Measurements from ENCODE around the gene GAR1. TPM values are rescaled to one million over a fixed set of nuclear protein-coding genes. Genes with fewer than 3 reads are reported as not detected.
"Not testable (repeated sequence)": the region's sequence is repeated elsewhere in the genome, so short reads cannot be mapped to it uniquely, and the experiment has no call there.

The GAR1 gene
- total RNA-seq, 4 donors from 2014 or later, result 5.9 to 15.4 (median 12.0) TPM

DNA sequence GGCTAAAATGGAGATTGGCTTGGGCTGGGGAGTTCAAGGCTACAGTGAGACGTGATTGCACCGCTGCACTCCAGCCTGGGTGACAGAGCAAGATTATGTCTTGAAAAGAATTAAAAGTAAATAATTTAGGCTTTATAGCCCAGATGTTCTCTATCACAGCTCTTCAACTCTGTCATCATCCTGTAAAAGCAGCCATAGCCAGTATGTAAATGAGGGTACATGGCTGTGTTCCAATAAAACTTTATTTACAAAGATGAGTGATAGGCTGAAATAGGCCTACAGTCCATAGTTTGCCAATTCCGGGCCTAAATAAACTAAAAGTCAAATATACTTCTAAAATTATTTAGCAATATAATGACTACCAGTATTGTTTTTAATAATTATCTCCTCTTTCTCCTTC lies 21.4 kb downstream of the GAR1 start:
- no peak overlapping the region for H3K27ac ChIP-seq
- TF ChIP-seq EP300 (IDR thresholded peaks at IDR 0.05) (no peak), POLR2A (IDR thresholded peaks at IDR 0.05) (no peak), POLR2AphosphoS5 (IDR thresholded peaks at IDR 0.05) (no peak)
- TF ChIP-seq, protein P1, sequence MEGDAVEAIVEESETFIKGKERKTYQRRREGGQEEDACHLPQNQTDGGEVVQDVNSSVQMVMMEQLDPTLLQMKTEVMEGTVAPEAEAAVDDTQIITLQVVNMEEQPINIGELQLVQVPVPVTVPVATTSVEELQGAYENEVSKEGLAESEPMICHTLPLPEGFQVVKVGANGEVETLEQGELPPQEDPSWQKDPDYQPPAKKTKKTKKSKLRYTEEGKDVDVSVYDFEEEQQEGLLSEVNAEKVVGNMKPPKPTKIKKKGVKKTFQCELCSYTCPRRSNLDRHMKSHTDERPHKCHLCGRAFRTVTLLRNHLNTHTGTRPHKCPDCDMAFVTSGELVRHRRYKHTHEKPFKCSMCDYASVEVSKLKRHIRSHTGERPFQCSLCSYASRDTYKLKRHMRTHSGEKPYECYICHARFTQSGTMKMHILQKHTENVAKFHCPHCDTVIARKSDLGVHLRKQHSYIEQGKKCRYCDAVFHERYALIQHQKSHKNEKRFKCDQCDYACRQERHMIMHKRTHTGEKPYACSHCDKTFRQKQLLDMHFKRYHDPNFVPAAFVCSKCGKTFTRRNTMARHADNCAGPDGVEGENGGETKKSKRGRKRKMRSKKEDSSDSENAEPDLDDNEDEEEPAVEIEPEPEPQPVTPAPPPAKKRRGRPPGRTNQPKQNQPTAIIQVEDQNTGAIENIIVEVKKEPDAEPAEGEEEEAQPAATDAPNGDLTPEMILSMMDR (IDR thresholded peaks at IDR 0.05), result no peak
- no peaks in the 10 kb centered on the region for H3K27me3 ChIP-seq
- no peak for DNase-seq (ENCODE audit: low spot score in 2 of 2)
- H3K9me3 ChIP-seq, result no peaks in the 10 kb centered on the region
- 89% methylated on average over 3 of the region's 3 CpGs for WGBS
- H3K4me1 ChIP-seq, result no peaks in the 10 kb centered on the region
- H3K36me3 ChIP-seq, result no peaks in the 10 kb centered on the region
- H3K4me3 ChIP-seq, result no peak overlapping the region

DNA sequence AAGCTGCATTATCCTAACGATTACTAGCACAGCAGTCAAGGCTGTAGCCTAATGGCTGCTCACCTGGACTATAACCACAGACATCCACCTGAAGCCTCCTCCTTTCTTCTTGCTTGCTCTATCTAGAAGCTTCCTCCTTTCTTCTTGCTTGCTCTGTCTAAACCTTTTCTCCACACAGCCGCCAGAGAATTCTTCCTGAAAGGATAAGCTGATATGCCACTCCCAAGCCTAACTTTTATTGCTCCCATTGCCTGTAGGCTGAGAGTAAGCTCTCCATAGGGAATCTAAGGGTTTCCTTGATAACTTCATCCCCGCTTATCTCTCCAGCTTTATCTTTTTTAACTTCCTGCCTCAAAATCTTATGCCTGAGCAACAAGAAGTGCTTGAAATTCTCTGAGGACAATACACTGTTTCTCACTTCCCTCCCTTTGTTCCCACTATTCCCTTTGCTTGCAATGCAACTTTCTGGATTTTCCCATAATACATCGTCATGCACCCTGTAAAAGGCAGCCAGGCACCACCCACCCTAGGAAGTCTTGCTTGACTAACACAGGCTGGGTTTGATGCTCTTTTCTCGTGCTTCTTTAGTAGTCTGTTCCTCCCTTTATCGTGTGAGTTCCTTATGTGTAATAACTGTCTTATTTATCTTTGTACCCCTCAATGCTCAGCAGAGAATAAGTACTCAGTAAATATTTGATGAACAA lies 31.0 kb downstream of the GAR1 start:
- Histone ChIP-seq H3K4me3 (no peak overlapping the region), H3K4me1 (no peaks in the 10 kb centered on the region), H3K36me3 (peaks cover 4% of the 10 kb centered on the region), H3K9me3 (no peaks in the 10 kb centered on the region), H3K27me3 (no peaks in the 10 kb centered on the region), H3K27ac (no peak overlapping the region)
- WGBS, result 65% methylated on average over 6 of the region's 6 CpGs
- no peak for TF ChIP-seq POLR2AphosphoS5 (IDR thresholded peaks at IDR 0.05)
- TF ChIP-seq, protein P1 (IDR thresholded peaks at IDR 0.05), result no peak
- no peak for TF ChIP-seq EP300 (IDR thresholded peaks at IDR 0.05)
- TF ChIP-seq POLR2A (IDR thresholded peaks at IDR 0.05), result no peak
- DNase-seq (ENCODE audit: low spot score in 2 of 2), result no peak

DNA sequence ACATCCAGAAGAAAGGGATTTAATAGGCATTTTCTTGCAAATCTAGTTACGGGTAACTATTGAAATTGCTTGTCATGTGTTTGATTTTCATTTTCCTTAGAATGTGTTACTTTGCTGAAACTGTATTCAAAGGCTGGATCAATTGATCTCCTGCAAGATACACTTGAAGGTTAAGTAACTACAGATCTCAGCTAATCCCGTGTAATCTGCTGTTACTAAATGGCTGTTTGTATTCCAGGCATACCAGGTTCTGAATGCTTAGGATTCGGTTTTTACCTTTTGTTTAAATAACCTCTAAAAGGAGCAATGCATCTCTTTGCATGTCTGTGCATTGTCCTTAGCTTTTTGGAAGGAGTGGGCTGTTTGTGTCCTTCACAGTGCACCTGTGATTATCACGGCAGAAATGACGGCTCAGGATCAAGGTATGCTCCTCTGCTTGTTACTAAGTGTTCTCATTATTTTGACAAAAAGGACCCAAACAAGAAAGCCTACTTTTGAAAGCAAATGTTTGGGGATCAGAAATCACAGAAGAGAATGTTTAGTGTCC lies 32.4 kb downstream of the GAR1 start, which contains the start of gene LRIT3:
Gene LRIT3 (plus strand): TSS at position 212 of the 547 bp plus-strand sequence. CDS start 95 bp downstream, at position 307.
- no peaks in the 10 kb centered on the region for H3K4me1 ChIP-seq
- 85% methylated on average over 5 of the region's 5 CpGs for WGBS
- no peaks in the 10 kb centered on the region for H3K27me3 ChIP-seq

DNA sequence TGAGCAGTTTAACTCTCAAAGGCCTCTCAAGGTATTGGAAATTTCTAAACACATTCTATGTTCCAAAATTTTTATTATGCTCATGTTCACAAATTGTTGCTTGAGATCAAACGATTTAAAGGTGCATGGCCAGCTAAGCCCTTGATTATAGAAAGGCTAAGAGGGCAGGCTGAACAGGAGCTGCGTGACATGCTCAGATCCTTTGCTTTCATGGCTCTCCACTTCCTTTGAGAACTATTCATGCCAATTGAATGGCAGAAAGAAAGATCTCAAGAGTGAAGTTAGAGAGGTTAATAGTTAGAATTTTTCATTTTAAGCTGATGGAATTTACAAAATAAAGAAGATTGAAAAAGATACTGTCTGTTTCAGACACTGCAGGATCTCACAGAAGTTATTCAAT lies 32.9 kb downstream of the GAR1 start:
- 89% methylated on average over 2 of the region's 2 CpGs for WGBS
- Histone ChIP-seq H3K27me3 (no peaks in the 10 kb centered on the region), H3K9me3 (no peaks in the 10 kb centered on the region), H3K4me1 (no peaks in the 10 kb centered on the region), H3K36me3 (no peaks in the 10 kb centered on the region), H3K27ac (no peak overlapping the region), H3K4me3 (no peak overlapping the region)
- DNase-seq (ENCODE audit: low spot score in 2 of 2), result no peak
- TF ChIP-seq EP300 (IDR thresholded peaks at IDR 0.05), result no peak

More for the DNA sequence above, 32.4 kb downstream of the GAR1 start, which contains the start of gene LRIT3:
- Histone ChIP-seq H3K4me3 (no peak within 1 kb of the TSS), H3K9me3 (no peaks in the 10 kb centered on the region), H3K36me3 (peaks cover under 1% of the 10 kb centered on the region), H3K27ac (no peak within 1 kb of the TSS)
- no peak for TF ChIP-seq POLR2AphosphoS5 (IDR thresholded peaks at IDR 0.05)
- no peak for TF ChIP-seq POLR2A (IDR thresholded peaks at IDR 0.05)
- TF ChIP-seq, protein P1 (IDR thresholded peaks at IDR 0.05), result no peak
- TF ChIP-seq EP300 (IDR thresholded peaks at IDR 0.05), result no peak
- DNase-seq (ENCODE audit: low spot score in 2 of 2), result no peak

DNA sequence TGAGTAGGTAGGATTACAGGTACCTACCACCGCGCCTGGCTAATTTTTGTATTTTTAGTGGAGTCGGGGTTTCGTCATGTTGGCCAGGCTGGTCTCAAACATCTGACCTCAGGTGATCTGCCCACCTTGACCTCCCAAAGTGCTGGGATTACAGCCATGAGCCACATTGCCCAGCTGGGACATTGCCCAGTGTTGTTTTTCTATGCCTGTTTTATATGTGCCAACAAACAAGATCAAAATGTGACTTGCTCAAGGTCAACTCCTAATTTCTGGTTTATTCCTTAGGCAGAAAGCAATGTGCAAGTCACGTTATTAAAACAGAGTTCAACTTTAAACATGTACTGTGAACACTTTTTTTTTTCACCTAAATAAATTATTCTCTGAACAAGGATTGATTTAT lies 35.0 kb downstream of the GAR1 start:
- H3K27ac ChIP-seq, result no peak overlapping the region
- no peak for TF ChIP-seq POLR2AphosphoS5 (IDR thresholded peaks at IDR 0.05)
- TF ChIP-seq EP300 (IDR thresholded peaks at IDR 0.05), result no peak
- TF ChIP-seq POLR2A (IDR thresholded peaks at IDR 0.05), result no peak
- TF ChIP-seq, protein P1 (IDR thresholded peaks at IDR 0.05), result no peak
- H3K4me1 ChIP-seq, result no peaks in the 10 kb centered on the region
- no peaks in the 10 kb centered on the region for H3K36me3 ChIP-seq
- H3K9me3 ChIP-seq, result no peaks in the 10 kb centered on the region
- H3K27me3 ChIP-seq, result no peaks in the 10 kb centered on the region
- H3K4me3 ChIP-seq, result no peak overlapping the region
- DNase-seq (ENCODE audit: low spot score in 2 of 2), result no peak
- 76% methylated on average over 5 of the region's 5 CpGs for WGBS

DNA sequence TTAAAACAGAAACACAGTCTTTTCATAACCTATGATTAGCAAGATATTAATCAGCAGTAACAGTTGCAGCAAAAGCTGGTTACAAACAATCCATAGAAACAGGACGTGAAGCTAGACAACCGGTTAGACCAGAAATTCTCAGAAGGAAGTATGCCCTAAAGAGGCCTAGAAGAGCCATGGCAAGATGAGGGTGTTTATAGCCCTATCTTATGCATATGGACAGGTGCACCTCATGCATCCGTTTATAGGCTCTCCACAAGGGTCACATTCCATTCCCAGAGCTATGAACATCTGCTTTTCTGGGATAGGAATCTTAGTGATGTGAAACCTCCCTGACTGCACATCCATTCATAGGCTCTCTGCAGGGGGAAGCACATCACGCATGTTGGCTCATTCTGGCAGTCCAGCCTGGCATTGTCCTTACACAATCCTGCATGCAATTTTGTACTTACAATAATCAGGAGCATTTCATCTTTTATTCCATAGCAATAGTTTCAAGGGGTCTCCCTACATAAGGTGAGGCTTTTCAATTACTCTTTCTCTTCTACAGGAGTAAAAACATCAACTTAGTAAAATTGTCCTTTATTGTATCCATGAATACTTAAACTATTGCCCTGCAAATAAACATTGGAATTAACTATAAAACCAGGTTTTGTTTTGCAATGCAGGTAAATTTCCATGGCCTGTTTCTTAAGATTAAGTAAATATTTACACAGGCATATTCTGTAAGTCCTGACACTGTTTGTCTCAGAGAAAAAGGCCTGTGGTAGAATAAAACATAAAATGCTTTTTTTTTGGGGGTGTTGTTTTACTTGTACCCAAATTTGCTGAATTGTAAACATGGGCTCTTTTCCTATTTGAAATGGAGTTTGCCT lies 44.1 kb downstream of the GAR1 start:
- 72% methylated on average over 4 of the region's 4 CpGs for WGBS
- not testable (repeated sequence) for DNase-seq (ENCODE audit: low spot score in 2 of 2); H3K36me3 ChIP-seq; H3K4me3 ChIP-seq; H3K27ac ChIP-seq; H3K4me1 ChIP-seq; H3K9me3 ChIP-seq; H3K27me3 ChIP-seq

Measured in suprapubic skin (tissue), 4 donors.